GM12874 (cell line): ENCODE measurements around the gene MAP6.

ENCODE experiments used
- CTCF ChIP-seq: IDR thresholded peaks from 2 replicates; pipeline ENCODE4 v1.5.1; 2011; ENCODE audit warnings: low read depth, mild to moderate bottlenecking, control low read depth, low read length, moderate library complexity; ENCODE audit not compliant: insufficient read depth

Gene MAP6

GRCh38 chr11:75541193-75542087 is 127.4 kb downstream of the MAP6 start:
- TF ChIP-seq CTCF, result no peak

- no peak for TF ChIP-seq CTCF
These were observed 129.1 kb downstream of the MAP6 start for GRCh38 chr11:75539459-75540334.

GRCh38 chr11:75538150-75538942 is 130.5 kb downstream of the MAP6 start:
- no peak for TF ChIP-seq CTCF

GRCh38 chr11:75537740-75538139 is 131.1 kb downstream of the MAP6 start:
- TF ChIP-seq CTCF, result no peak
